Endothelial cell of umbilical vein (primary cell): ENCODE results near the gene HOXD12. TPM values are rescaled to one million over a fixed set of nuclear protein-coding genes. Genes with fewer than 3 reads are reported as not detected.

Experiments
- BruUV-seq: library from RNA; stranded (reverse); fragments of 400-500 nt; replicated peaks from 2 replicates; lab custom pipeline; 2021; lab: Mats Ljungman, UMichigan
- CTCF ChIA-PET: fragments of 300-600, 350-600 bp; sonication (Branson Sonifier 250); formaldehyde crosslinking; loops from one replicate; lab custom pipeline; 2021; ENCODE audit warnings: antibody characterized with exemption, inconsistent platforms; lab: Charles Lee
- POLR2A ChIA-PET: fragments of 300-600, 350-600 bp; sonication (Branson Sonifier 250); formaldehyde crosslinking; loops from one replicate; lab custom pipeline; 2021; ENCODE audit warnings: antibody characterized with exemption, inconsistent platforms; lab: Charles Lee
- DNase-seq: peaks from one replicate; pipeline ENCODE4 v3.0.0-alpha.2; 2011; ENCODE audit warnings: low read depth, low spot score
- FAIRE-seq: peaks from 2 replicates; lab custom pipeline; 2011; peaks lifted over from hg19 to GRCh38; lab: Jason Lieb, UNC
- H2AFZ ChIP-seq: 2 replicates; pipeline ENCODE4 v1.6.0; 2012; ENCODE audit warnings: low read depth, low read length, control low read depth, inconsistent platforms
- H3K27ac ChIP-seq: 2 replicates; pipeline ENCODE4 v1.5.1; 2011; ENCODE audit warnings: low read depth, mild to moderate bottlenecking, control low read depth, low read length, moderate library complexity; ENCODE audit not compliant: insufficient read depth
- H3K27me3 ChIP-seq, 2 experiments: 2 replicates each; pipeline versions ENCODE4 v1.6.0 to v1.6.1; 2011; ENCODE audit warnings: low read length in 2 of 2, mixed read lengths in 1 of 2; ENCODE audit not compliant: control insufficient read depth in 2 of 2, insufficient read depth in 2 of 2
- H3K36me3 ChIP-seq, 2 experiments: 2 replicates in 1 of 2; 3 replicates in 1 of 2; pipeline ENCODE4 v1.5.1; 2011; ENCODE audit warnings: low read length in 2 of 2, mild to moderate bottlenecking in 1 of 2, moderate library complexity in 1 of 2; ENCODE audit not compliant: control insufficient read depth in 2 of 2, insufficient read depth in 2 of 2; ENCODE audit errors: extremely low read depth in 1 of 2
- H3K4me1 ChIP-seq: 3 replicates; pipeline ENCODE4 v1.5.1; 2011; ENCODE audit warnings: mild to moderate bottlenecking, low read length; ENCODE audit not compliant: control insufficient read depth, insufficient read depth; ENCODE audit errors: extremely low read depth
- H3K4me2 ChIP-seq: 2 replicates; pipeline ENCODE4 v1.6.1; 2011; ENCODE audit warnings: low read length, control low read depth, mixed read lengths; ENCODE audit not compliant: insufficient read depth
- H3K4me3 ChIP-seq, 3 experiments: fragments of 200-600 bp in 1 of 3; sonication (generic), shearing (Covaris generic) in 1 of 3; replicated peaks in 1 of 3; 2 replicates each; pipeline ENCODE4 v1.5.1; 2011 to 2016; ENCODE audit warnings: control low read depth in 3 of 3, low read length in 3 of 3, mild to moderate bottlenecking in 2 of 3, inconsistent platforms in 1 of 3, low read depth in 1 of 3, moderate library complexity in 1 of 3; ENCODE audit not compliant: insufficient read depth in 1 of 3
- H3K79me2 ChIP-seq: 2 replicates; pipeline ENCODE4 v1.6.0; 2012; ENCODE audit warnings: low read length, inconsistent platforms; ENCODE audit not compliant: control insufficient read depth, insufficient read depth
- H3K9ac ChIP-seq: replicated peaks from 2 replicates; pipeline ENCODE3; 2011; ENCODE audit warnings: low read length, control low read depth; ENCODE audit not compliant: insufficient read depth; ENCODE audit errors: extremely low read depth
- H3K9me1 ChIP-seq: replicated peaks from 3 replicates; pipeline ENCODE4 v1.6.0; 2011; ENCODE audit warnings: mild to moderate bottlenecking, low read length; ENCODE audit not compliant: control insufficient read depth, insufficient read depth; ENCODE audit errors: extremely low read depth
- H3K9me3 ChIP-seq: replicated peaks from 2 replicates; pipeline ENCODE4 v1.5.1; 2012; ENCODE audit warnings: low read length, inconsistent platforms; ENCODE audit not compliant: control insufficient read depth, insufficient read depth
- H4K20me1 ChIP-seq: replicated peaks from 2 replicates; pipeline ENCODE3; 2011; ENCODE audit warnings: mild to moderate bottlenecking, low read length; ENCODE audit not compliant: control insufficient read depth, insufficient read depth; ENCODE audit errors: extremely low read depth
- EZH2 ChIP-seq: IDR thresholded peaks from 2 replicates; pipeline ENCODE4 v1.6.1; 2012; ENCODE audit warnings: borderline replicate concordance, low read depth, mild to moderate bottlenecking, moderate library complexity, low read length, inconsistent platforms; ENCODE audit not compliant: severe bottlenecking
- FOS ChIP-seq: IDR thresholded peaks from 2 replicates; pipeline ENCODE4 v1.6.1; 2011; ENCODE audit warnings: mild to moderate bottlenecking, low read length, moderate library complexity, borderline replicate concordance; ENCODE audit not compliant: insufficient read depth
- GATA2 ChIP-seq: IDR thresholded peaks from 2 replicates; pipeline ENCODE4 v1.7.0; 2011; ENCODE audit warnings: low read depth, mild to moderate bottlenecking, moderate library complexity, mixed read lengths, low read length; ENCODE audit not compliant: insufficient read length, insufficient read depth
- JUN ChIP-seq: IDR thresholded peaks from 2 replicates; pipeline ENCODE4 v1.6.1; 2011; ENCODE audit warnings: borderline replicate concordance, low read depth; ENCODE audit not compliant: insufficient read length, insufficient read depth
- MYC ChIP-seq: IDR thresholded peaks from one replicate; pipeline ENCODE4 v1.6.1; 2011; ENCODE audit warnings: mild to moderate bottlenecking, low read depth, low read length
- POLR2A ChIP-seq: IDR thresholded peaks from 2 replicates; pipeline ENCODE4 v1.6.1; 2012; ENCODE audit warnings: low read depth, mild to moderate bottlenecking, control low read depth, low read length
- POLR2AphosphoS5 ChIP-seq: IDR thresholded peaks from 2 replicates; pipeline ENCODE4 v1.6.1; 2012; ENCODE audit warnings: low read depth, mild to moderate bottlenecking, control low read depth, low read length, moderate library complexity; ENCODE audit not compliant: insufficient read depth
- dilution Hi-C: fragments of 300-500 bp; cut with MboI; formaldehyde crosslinking; loops from one replicate; pipeline ENCODE4 v1.15.0; 2019; ENCODE audit warnings: low sequenced_read_pairs; ENCODE audit not compliant: extremely low pct_ligation_motif_present
- intact Hi-C: fragments of 100-400 bp; cut with micrococcal nuclease; formaldehyde crosslinking; loops from one replicate; pipeline ENCODE4 v1.10.0; 2022
- polyA plus RNA-seq, 4 experiments: library from polyadenylated mRNA; depleted of rRNA in 3 of 4; stranded (reverse) in 3 of 4; unstranded in 1 of 4; fragments of >200 nt; gene quantifications; 2 replicates each; pipeline versions ENCODE4 v1.2.1 to v1.2.3, GENCODE V29; 2011 to 2012; ENCODE audit warnings: missing spikeins in 1 of 4
- total RNA-seq: library from RNA; stranded (reverse); gene quantifications from 2 replicates; pipeline ENCODE4 v1.2.3, GENCODE V29; 2021
- TF ChIP-seq, protein P1 (sequence below), 2 donors: IDR thresholded peaks; 1 replicate in 1 of 2; 2 replicates in 1 of 2; pipeline ENCODE4 v1.5.1; 2011; ENCODE audit warnings: low read length in 2 of 2, mild to moderate bottlenecking in 2 of 2, moderate library complexity in 2 of 2, control low read depth in 1 of 2, inconsistent platforms in 1 of 2, low read depth in 1 of 2; ENCODE audit not compliant: insufficient read depth in 1 of 2; ENCODE audit errors: extremely low read depth in 1 of 2
- TF ChIP-seq, protein P2 (sequence below): IDR thresholded peaks from 2 replicates; pipeline ENCODE4 v1.6.1; 2011; ENCODE audit not compliant: insufficient read depth, insufficient read length

HOXD12 gene
- total and polyA plus RNA-seq, 2 donors (not counting 3 experiments of a cell fraction or from before 2014, with no cell fraction given): not detected

DNA sequence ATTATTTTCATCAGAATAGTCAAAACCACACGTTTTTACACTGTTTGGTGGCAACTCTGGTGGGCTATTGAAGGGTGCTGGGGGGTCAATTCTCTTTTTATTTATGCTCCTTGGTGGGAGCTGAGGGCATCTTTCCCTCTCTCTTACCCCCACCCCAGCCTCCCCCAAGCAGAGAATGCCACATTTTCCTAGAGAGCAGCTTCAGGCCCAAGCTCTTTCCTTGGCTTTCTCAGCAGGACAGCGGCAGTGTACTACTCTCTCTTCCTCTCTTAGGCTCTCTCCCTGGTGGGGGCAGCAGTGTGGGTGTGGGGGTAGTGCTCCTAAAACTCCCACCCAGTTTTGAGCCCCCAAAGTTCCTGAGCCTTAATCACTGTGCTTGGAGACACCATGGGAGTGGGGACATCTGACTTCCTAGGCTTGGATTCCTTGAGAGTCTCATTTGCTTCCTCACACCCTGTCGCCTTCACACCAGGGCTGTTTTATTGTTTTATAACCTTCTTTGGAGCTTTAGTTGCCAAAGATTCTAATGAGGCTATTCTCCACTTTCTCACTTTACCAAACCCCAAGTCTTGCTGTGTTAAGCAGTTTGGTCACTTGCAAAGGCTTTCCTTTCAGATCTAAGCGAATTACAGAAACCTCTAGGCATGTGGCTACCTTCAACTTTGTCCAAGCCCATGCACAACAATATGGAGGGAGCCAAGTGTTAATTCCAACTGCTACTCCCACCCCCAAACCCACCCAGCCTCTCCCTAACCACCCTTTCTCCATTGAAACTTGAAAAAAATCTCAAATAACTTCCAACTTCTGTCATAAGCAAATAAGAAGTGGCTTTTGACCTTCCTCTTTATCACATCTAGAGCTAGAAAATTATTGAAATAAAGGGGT lies 45.7 kb downstream of the HOXD12 start:
- FAIRE-seq: no peak
- H3K4me2 ChIP-seq: no peak overlapping the region

More for the DNA sequence above, 45.7 kb downstream of the HOXD12 start:
- BruUV-seq: no TSS peak
- Histone ChIP-seq H3K9me1 (no peaks in the 10 kb centered on the region), H3K36me3 (peaks cover 0 to 4% of the 10 kb centered on the region in 2 experiments), H3K4me1 (peaks cover 5% of the 10 kb centered on the region), H3K4me3 (no peak overlapping the region), H3K79me2 (peaks cover 73% of the 10 kb centered on the region), H3K27me3 (no peaks in the 10 kb centered on the region), H2AFZ (no peak overlapping the region), H3K9me3 (no peaks in the 10 kb centered on the region), H3K27ac (no peak overlapping the region), H4K20me1 (no peaks in the 10 kb centered on the region), H3K9ac (no peak overlapping the region)
- TF ChIP-seq, protein P1, sequence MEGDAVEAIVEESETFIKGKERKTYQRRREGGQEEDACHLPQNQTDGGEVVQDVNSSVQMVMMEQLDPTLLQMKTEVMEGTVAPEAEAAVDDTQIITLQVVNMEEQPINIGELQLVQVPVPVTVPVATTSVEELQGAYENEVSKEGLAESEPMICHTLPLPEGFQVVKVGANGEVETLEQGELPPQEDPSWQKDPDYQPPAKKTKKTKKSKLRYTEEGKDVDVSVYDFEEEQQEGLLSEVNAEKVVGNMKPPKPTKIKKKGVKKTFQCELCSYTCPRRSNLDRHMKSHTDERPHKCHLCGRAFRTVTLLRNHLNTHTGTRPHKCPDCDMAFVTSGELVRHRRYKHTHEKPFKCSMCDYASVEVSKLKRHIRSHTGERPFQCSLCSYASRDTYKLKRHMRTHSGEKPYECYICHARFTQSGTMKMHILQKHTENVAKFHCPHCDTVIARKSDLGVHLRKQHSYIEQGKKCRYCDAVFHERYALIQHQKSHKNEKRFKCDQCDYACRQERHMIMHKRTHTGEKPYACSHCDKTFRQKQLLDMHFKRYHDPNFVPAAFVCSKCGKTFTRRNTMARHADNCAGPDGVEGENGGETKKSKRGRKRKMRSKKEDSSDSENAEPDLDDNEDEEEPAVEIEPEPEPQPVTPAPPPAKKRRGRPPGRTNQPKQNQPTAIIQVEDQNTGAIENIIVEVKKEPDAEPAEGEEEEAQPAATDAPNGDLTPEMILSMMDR (IDR thresholded peaks at IDR 0.05; ENCODE audit: extremely low read depth in 1 of 2, insufficient read depth in 1 of 2, low read depth in 1 of 2, low read length in 2 of 2): no peak
- no peak for TF ChIP-seq POLR2AphosphoS5
- no peak for TF ChIP-seq POLR2A
- no peak for TF ChIP-seq EZH2
- no peak for TF ChIP-seq JUN
- TF ChIP-seq MYC: no peak
- TF ChIP-seq GATA2: no peak
- TF ChIP-seq FOS: no peak
- TF ChIP-seq, protein P2, sequence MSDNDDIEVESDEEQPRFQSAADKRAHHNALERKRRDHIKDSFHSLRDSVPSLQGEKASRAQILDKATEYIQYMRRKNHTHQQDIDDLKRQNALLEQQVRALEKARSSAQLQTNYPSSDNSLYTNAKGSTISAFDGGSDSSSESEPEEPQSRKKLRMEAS: no peak
- intact Hi-C loops: no loop called here
- POLR2A ChIA-PET: no interaction called here
- DNase-seq: no peak
- dilution Hi-C loops: loop anchor here (25.0 kb wide), 1 partner anchor 492 kb away; no protein-coding TSS in a partner anchor
- CTCF ChIA-PET: interaction anchor here (0.8 to 9.3 kb wide), 4 partner anchors 10 to 435 kb away, joined by 3 to 338 read pairs (median 6); no protein-coding TSS in a partner anchor
